Measurements from ENCODE around the gene CRTC2. TPM values are rescaled to one million over a fixed set of nuclear protein-coding genes. Genes with fewer than 3 reads are reported as not detected.
"Not testable (repeated sequence)": the region's sequence is repeated elsewhere in the genome, so short reads cannot be mapped to it uniquely, and the experiment has no call there.

Gene CRTC2
- total RNA-seq, 1 experiment from 2014 or later, result 26.6 TPM

- DNase-seq (ENCODE audit: low read depth), result no peak
These were observed 28.1 kb downstream of the CRTC2 start for GRCh38 chr1:153929981-153930948.

DNA sequence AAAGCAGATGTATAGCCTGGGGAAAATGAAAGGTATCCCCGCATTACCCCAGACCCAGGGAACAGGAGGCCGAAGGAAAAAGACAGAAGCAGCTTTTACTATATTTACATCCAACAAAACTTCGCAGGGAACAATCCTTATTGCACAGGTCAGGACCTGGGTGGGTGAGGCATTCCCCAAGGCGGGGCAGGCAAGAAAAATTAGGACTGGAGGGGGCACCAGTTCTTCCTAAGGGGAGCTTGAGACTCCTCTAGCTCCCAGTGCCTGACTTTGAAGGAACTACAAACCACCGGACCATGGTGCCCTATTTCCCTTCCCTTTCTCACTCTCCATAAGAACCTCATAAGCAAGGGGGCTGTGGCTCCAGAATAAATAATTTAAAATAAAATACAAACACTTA is 29.0 kb downstream of the CRTC2 start:
- no peak for DNase-seq (ENCODE audit: low read depth)

DNA sequence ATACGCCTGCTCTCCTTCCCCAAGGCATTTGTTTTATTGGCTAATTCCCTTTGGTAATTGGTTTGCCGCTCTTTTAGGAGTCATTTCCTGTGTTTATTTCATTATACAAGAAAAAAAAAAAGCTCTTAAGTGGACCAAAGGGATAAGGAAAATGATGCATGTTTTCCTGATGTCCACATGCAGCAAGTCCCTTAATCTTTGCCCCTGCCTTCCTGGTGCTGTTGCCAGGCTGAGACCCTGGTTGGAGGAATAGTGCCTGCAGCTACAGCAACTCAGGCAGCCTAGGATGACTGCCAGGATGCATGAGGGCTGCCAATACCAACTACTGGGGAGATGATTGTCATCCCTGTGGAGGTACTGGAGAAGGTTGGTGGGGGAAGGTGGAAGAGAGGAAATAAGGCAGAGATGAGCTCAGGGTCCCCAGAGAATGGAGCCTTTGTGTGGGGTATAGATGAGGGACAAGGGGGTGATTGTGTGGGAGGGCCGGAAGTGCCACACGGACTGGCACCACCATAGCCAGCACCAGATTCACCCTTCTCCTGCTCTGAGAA is 29.5 kb downstream of the CRTC2 start:
- DNase-seq (ENCODE audit: low read depth), result peak; percentile 45

DNA sequence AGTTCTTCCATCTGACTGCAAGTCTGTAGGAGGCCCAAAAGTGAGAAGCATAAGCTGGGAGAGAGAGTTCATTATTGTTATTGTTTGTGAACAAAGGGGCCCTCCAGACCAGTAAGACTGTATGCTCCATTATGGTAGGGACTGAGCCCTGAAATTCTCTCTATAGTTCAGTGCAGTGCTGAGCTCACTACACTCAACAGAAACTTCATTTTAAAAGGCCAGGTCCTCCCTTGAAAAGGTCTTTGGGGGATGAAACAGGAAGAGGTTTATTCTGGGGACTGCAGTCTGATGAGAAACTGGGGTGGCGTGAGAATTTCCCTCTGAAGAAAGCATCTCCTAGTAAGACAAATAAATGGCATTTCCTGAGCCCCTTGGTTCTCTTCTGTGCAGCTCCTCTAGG is 30.2 kb downstream of the CRTC2 start:
- no peak for DNase-seq (ENCODE audit: low read depth)

DNA sequence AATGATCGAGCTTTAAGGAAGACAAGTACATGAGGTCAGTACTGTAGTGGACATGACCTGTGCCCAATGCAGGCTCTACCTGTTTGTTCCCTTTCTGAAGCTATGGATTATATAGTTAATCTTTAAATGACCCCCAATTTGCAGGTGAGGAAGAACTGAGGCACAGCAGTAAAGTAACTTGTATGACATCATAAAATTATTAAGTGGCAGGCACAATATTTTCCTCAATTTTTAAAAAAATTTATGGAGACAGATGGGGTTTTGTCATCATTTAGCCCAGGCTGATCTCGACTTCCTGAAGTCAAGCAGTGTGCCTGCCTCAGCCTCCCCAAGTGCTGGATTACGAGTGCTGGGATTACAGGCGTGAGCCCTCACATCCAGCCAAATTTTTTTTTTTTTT is 32.0 kb downstream of the CRTC2 start:
- DNase-seq (ENCODE audit: low read depth), result no peak

DNA sequence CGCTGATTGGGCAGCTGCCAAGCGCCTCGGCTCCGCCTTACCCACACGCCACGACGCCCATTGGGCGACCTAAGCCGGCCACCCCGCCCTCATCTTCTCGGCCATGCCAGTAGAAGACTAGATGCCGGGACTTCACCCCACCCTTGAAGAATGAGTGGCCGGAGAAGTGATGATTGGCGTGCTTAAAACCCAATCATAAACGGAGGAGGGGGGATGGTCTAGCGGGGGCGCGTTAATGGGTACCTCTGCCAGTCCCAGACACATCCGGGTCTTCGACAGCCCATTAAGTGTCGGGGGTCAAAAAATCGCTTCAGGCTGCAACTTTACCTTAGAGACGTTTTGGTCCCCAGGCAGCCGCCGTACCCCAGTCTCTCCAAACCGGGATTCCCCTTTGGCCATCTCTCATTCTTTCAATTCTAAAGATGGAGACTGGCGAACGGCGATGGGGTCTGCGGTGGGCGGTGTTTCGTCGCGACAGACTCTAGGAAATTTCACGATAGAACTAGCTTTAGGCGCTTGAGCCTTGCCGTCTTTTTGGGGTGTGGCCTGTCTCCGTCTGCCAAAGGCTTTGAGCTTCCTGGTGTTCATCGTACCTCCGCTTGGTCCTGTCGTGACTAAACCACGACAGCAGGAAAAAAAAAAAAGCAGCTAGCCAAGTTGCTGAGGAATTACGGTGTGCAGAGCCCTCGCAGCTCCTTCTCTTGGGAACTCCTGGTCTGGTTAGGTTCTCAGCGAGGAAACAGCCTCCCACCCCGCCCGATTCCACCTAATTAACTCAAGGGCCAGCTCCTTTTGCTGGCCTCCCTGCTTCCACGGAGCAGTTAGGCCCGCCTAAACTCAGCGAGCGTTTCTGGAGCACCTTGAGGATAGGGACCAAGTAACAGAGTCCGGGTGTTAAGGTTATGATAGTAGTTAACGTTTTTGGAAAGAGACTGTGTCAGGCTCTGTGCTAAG is 35.2 kb downstream of the CRTC2 start, which contains the start of gene GATAD2B:
TSS of gene GATAD2B (minus strand) at position 1 of the 954 bp plus-strand sequence. CDS start 94,625 bp downstream, outside the sequence.
- peak; percentile 100 for DNase-seq (ENCODE audit: low read depth)

DNA sequence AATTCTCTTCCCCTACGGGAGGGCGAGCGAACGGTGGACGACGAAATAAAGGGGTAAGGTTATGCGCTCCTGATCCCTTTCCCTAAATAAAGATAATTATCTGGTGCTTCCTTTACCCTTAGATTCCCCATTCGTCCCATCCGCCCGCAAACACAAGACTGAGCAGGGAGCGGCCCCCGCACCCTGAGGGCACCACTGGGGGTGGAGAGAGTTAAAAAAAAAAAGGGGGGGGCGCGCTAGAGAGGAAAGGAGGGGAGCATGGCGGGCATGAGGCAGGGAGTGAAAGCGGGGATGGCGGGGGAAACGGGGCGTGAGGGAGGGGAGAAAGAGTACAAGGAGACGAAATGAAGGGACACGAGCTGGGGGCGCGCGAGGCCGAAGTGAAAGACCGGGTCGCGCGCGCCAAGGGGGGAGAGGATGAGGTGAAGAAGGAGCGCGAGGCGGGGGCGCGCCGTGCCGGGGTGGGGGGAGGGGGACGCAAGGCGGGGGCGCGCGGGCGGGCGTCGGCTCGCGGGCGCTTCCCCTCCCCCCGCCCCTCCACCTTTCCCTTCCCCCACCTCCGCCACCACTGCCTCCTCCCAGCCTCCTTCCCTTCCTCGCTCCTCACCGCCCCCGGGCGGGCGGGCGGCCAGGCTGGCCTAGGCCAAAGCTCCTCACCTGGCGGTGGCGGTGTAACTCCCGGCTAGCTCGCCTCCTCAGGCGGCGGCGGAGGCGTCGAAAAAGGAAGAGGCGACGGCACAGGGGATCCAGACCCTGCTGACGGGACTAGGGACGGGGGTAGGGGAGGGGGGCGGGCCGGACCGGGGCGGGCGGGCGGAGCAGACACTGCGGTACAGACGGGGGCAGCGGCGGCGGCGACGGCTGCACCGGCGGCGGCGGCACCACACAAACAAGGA is 36.1 kb downstream of the CRTC2 start:
- no peak for DNase-seq (ENCODE audit: low read depth)

DNA sequence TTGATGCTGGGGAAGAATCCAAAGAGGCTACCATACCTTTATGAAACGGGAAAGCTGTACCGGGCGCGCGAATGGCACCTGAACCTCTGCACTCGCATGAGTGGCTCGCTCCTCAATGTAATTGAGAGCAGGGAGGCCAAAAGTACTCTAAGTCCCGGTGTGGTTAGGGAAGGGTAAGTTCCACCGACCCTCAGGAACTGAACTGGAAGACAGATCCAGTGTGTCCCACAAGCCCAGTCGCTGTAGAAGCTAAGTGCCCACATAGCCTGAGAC is 36.7 kb downstream of the CRTC2 start:
- no peak for DNase-seq (ENCODE audit: low read depth)

DNA sequence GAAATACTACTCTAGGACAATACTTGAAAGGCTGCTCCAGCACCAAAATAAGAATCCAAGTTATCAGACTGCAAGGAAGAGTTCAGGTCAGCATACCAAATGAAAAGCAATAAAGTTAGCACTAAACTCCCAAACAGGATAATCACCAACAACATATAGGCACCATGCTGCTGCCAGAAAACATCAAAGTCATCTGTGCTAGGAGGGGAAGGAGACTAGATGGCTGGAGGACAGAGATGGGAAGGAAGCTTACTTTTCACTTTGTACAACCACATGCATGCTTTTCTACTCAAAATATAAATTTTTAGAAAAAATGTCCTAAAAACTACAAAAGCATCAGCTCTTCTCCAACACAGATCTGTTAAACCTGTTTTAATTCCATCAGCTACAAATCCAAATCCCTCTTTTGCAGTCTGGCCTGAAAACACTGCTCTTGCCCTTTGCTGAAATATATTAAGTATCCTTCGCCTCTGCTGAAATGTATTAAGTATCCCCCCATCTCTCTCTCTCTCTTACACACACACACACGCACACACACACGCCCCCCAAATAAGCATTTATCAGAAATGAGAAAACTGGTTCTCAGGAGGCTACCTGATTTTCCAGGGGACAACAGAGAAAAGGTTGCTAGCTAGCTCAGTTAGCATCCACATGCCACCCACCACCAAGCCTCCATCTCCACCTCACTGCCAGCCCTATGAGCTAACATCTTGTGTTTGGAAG is 37.2 kb downstream of the CRTC2 start:
- no peak for DNase-seq (ENCODE audit: low read depth)

GRCh38 chr1:153919876-153920852 is 38.2 kb downstream of the CRTC2 start:
- peak; percentile 8 for DNase-seq (ENCODE audit: low read depth)

DNA sequence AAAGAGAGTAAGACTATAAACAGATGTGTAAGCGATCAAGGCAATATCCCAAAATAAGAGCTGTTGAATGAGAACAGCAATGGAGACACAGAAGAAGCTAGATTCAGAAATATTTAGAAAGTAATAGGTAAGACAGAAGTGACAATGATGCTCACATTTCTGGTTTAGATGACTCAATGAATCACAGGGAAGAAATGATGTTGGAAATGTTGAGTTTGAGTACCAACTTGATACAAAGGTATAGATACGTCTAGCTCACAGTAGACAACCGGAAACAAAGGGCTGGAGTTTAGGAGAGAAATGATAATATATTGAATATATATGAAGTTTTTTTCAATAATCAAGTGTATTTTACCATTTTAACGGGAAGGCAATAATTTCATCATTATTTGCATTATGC is 42.1 kb downstream of the CRTC2 start:
- DNase-seq (ENCODE audit: low read depth), result no peak

DNA sequence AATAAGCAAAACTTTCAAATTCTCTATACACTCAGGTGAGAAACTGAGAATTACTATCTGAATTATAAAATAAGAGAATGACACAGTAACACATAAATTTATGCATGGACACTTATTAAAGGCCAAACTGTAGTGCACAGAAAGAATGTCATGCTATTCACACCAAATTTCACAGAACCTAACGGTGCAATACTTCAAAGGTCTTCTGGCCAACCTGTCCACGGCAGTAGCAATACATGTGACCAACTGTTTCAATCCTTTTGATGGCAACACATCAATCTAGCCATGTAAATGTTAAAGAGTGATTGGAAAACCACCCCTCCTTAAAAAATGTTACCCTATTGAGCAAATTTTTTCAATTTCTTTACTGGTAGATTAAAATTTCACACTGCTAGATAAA is 46.1 kb downstream of the CRTC2 start:
- no peak for DNase-seq (ENCODE audit: low read depth)

GRCh38 chr1:153910560-153910959 is 47.9 kb downstream of the CRTC2 start:
- DNase-seq (ENCODE audit: low read depth), result not testable (repeated sequence)

DNA sequence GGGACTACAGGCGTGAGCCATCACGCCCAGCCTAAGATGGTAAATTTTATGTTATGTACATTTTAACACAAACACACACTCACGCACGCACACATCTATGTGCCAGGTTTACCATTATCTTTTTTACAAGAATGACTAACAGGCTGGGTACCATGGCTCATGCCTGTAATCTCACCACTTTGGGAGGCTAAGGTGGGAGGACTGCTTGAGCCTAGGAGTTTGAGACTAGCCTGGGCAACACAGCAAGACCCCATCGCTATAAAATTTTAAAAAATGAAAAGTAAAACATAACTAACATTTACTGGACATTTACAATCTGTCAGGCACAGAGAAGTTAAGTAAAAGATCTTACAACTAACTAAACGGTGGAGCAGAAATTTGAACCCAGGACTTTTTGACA is 50.3 kb downstream of the CRTC2 start:
- no peak for DNase-seq (ENCODE audit: low read depth)

DNA sequence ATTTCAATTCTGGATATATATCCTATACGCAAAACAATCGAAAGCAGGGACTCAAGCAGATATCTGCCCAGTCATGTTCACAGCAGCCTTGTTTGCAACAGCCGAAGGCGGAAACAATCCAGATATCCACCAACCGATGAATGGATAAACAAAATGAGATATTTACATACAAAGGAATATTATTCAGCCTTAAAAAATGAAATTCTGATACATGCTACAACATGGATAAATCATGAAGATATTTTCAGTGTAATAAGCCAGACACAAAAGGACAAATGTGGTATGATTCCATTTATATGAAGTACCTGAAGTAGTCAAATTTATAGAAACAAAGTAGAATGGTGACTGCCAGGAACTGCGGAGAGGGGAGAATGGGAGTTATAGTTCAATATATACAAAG is 51.3 kb downstream of the CRTC2 start:
- DNase-seq (ENCODE audit: low read depth), result no peak

- DNase-seq (ENCODE audit: low read depth), result no peak
These were observed 52.0 kb downstream of the CRTC2 start for GRCh38 chr1:153906396-153906795.

- DNase-seq (ENCODE audit: low read depth), result not testable (repeated sequence)
These were observed 52.5 kb downstream of the CRTC2 start for GRCh38 chr1:153905908-153906307.

DNA sequence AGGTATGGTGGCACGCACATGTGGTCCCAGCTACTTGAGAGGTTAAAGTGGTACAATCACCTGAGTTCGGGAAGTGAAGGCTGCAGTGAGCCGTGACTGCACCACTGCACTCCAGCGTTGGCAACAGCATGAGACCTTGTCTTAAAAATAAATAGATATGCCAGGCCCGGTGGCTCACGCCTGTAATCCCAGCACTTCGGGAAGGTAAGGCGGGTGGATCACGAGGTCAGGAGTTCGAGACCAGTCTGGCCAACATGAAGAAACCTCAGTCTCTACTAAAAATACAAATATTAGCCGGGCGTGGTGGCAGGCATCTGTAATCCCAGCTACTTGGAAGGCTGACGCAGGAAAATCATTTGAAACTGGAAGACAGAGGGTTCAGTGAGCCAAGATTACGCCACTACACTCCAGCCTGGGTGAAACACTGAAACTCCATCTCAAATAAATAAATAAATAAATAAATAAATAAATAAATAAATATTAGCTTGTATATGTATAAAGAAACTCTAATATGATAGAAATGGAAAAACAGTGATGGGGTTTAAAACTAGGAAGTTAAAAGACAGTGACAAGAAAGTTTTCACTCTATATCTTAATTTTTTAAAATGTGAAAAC is 54.5 kb downstream of the CRTC2 start:
- no peak for DNase-seq (ENCODE audit: low read depth)
